IMR-90 (cell line): Measurements from ENCODE around the gene PRMT2. TPM values are rescaled to one million over a fixed set of nuclear protein-coding genes. Genes with fewer than 3 reads are reported as not detected.

Source experiments
- ATAC-seq: fragments of 200-7000 bp; cut with Tn5 transposase; 2 replicates; pipeline ENCODE4 v1.9.1; 2020; ENCODE audit warnings: low read depth, mild to moderate bottlenecking, moderate library complexity
- BruUV-seq: library from RNA; stranded (reverse); fragments of 400-500 nt; replicated peaks from 2 replicates; lab custom pipeline; 2021; lab: Mats Ljungman, UMichigan
- CTCF ChIA-PET: fragments of 300-600 bp; formaldehyde crosslinking; extraction: SDS; loops from one replicate; lab custom pipeline; 2021; ENCODE audit warnings: antibody characterized with exemption; lab: Yijun Ruan, JAX
- POLR2A ChIA-PET: fragments of 300-600 bp; sonication (Branson Sonifier 250); formaldehyde crosslinking; loops from one replicate; lab custom pipeline; 2022; ENCODE audit warnings: antibody characterized with exemption; ENCODE audit not compliant: unreplicated experiment; lab: Charles Lee
- DNase-seq: peaks from one replicate; pipeline ENCODE4 v3.0.0; 2013
- H2AFZ ChIP-seq: replicated peaks from 2 replicates; pipeline ENCODE3; 2013; ENCODE audit warnings: low read length, mild to moderate bottlenecking; ENCODE audit not compliant: poor library complexity
- H2AK5ac ChIP-seq: 2 replicates; pipeline ENCODE4 v1.6.1; 2013; ENCODE audit warnings: low read depth, low read length, inconsistent platforms
- H2AK9ac ChIP-seq: replicated peaks from 2 replicates; pipeline ENCODE3; 2013; ENCODE audit warnings: mild to moderate bottlenecking, low read depth, low read length, moderate library complexity; ENCODE audit not compliant: poor library complexity
- H2BK120ac ChIP-seq: 2 replicates; pipeline ENCODE4 v1.6.1; 2013; ENCODE audit warnings: low read depth, low read length, inconsistent platforms
- H2BK15ac ChIP-seq: 3 replicates; pipeline ENCODE4 v1.6.1; 2013; ENCODE audit warnings: low read depth, low read length, inconsistent platforms
- H2BK20ac ChIP-seq: 2 replicates; pipeline ENCODE4 v1.6.1; 2013; ENCODE audit warnings: low read depth, mild to moderate bottlenecking, inconsistent platforms, low read length, moderate library complexity
- H2BK5ac ChIP-seq: 2 replicates; pipeline ENCODE4 v1.6.1; 2013; ENCODE audit warnings: mild to moderate bottlenecking, low read depth, low read length, inconsistent platforms; ENCODE audit not compliant: poor library complexity, severe bottlenecking
- H3K14ac ChIP-seq: replicated peaks from 2 replicates; pipeline ENCODE4 v1.6.1; 2013; ENCODE audit warnings: low read depth, low read length, inconsistent platforms
- H3K18ac ChIP-seq: 2 replicates; pipeline ENCODE4 v1.6.1; 2013; ENCODE audit warnings: low read depth, low read length, control low read depth
- H3K23ac ChIP-seq: 2 replicates; pipeline ENCODE4 v1.6.1; 2013; ENCODE audit warnings: low read depth, low read length, inconsistent platforms
- H3K27ac ChIP-seq: 2 replicates; pipeline ENCODE4 v1.5.1; 2013; ENCODE audit warnings: mild to moderate bottlenecking, control low read depth, low read length; ENCODE audit not compliant: insufficient read depth
- H3K27me3 ChIP-seq: 2 replicates; pipeline ENCODE4 v1.6.1; 2013; ENCODE audit warnings: low read length; ENCODE audit not compliant: control insufficient read depth, insufficient read depth
- H3K36me3 ChIP-seq: 2 replicates; pipeline ENCODE4 v1.6.1; 2013; ENCODE audit warnings: low read length, mixed read lengths; ENCODE audit not compliant: control insufficient read depth, insufficient read depth
- H3K4ac ChIP-seq: 2 replicates; pipeline ENCODE4 v1.6.1; 2013; ENCODE audit warnings: low read depth, low read length, inconsistent platforms
- H3K4me1 ChIP-seq: 2 replicates; pipeline ENCODE4 v1.6.1; 2013; ENCODE audit warnings: low read length, mixed read lengths; ENCODE audit not compliant: control insufficient read depth, insufficient read depth
- H3K4me2 ChIP-seq: 2 replicates; pipeline ENCODE4 v1.6.1; 2013; ENCODE audit warnings: low read depth, mild to moderate bottlenecking, control low read depth, low read length, moderate library complexity
- H3K4me3 ChIP-seq: 2 replicates; pipeline ENCODE4 v1.5.1; 2013; ENCODE audit warnings: low read depth, mild to moderate bottlenecking, control low read depth, low read length, moderate library complexity; ENCODE audit not compliant: insufficient read depth
- H3K56ac ChIP-seq: 2 replicates; pipeline ENCODE4 v1.6.1; 2013; ENCODE audit warnings: low read length, inconsistent platforms; ENCODE audit not compliant: insufficient read depth; ENCODE audit errors: extremely low read depth
- H3K79me1 ChIP-seq, 2 experiments: 2 replicates each; pipeline ENCODE4 v1.6.1; 2013; ENCODE audit warnings: low read length in 2 of 2, inconsistent platforms in 1 of 2, low read depth in 1 of 2
- H3K9ac ChIP-seq: 2 replicates; pipeline ENCODE4 v1.6.1; 2013; ENCODE audit warnings: low read depth, low read length, control low read depth
- H3K9me1 ChIP-seq: 2 replicates; pipeline ENCODE4 v1.6.1; 2013; ENCODE audit warnings: low read length, inconsistent platforms; ENCODE audit not compliant: insufficient read depth
- H3K9me3 ChIP-seq: 2 replicates; pipeline ENCODE4 v1.6.1; 2013; ENCODE audit warnings: low read length; ENCODE audit not compliant: control insufficient read depth, insufficient read depth
- H4K20me1 ChIP-seq: 2 replicates; pipeline ENCODE4 v1.6.1; 2013; ENCODE audit warnings: low read length, inconsistent platforms; ENCODE audit not compliant: insufficient read depth
- H4K5ac ChIP-seq: 2 replicates; pipeline ENCODE4 v1.6.1; 2013; ENCODE audit warnings: mild to moderate bottlenecking, low read depth, low read length, control low read depth
- H4K8ac ChIP-seq, 2 experiments: 2 replicates each; pipeline ENCODE4 v1.6.1; 2013; ENCODE audit warnings: low read depth in 2 of 2, low read length in 2 of 2, control low read depth in 1 of 2, inconsistent platforms in 1 of 2
- H4K91ac ChIP-seq: 2 replicates; pipeline ENCODE4 v1.6.1; 2013; ENCODE audit warnings: low read depth, low read length, inconsistent platforms; ENCODE audit not compliant: insufficient read depth
- BHLHE40 ChIP-seq: fragments of 150-350 bp; IDR thresholded peaks from 2 replicates; pipeline ENCODE4 v1.6.1; 2016; ENCODE audit warnings: mild to moderate bottlenecking, low read depth, low read length
- CEBPB ChIP-seq: IDR thresholded peaks from 2 replicates; pipeline ENCODE4 v1.6.1; 2012; ENCODE audit warnings: low read depth, low read length, improper control_type of control experiment
- CHD1 ChIP-seq: IDR thresholded peaks from 2 replicates; pipeline ENCODE4 v1.6.1; 2012; ENCODE audit warnings: low read depth, low read length, improper control_type of control experiment
- FOS ChIP-seq: fragments of 150-350 bp; IDR thresholded peaks from 2 replicates; pipeline ENCODE4 v1.6.1; 2016; ENCODE audit warnings: low read depth, low read length
- MAFK ChIP-seq: IDR thresholded peaks from 2 replicates; pipeline ENCODE4 v1.6.1; 2012; ENCODE audit warnings: low read depth, low read length, improper control_type of control experiment
- MAZ ChIP-seq: IDR thresholded peaks from 2 replicates; pipeline ENCODE4 v1.6.1; 2012; ENCODE audit warnings: low read depth, mild to moderate bottlenecking, low read length, improper control_type of control experiment, moderate library complexity, borderline replicate concordance
- MXI1 ChIP-seq: IDR thresholded peaks from 2 replicates; pipeline ENCODE4 v1.6.1; 2012; ENCODE audit warnings: low read depth, mild to moderate bottlenecking, low read length, moderate library complexity, borderline replicate concordance
- NFE2L2 ChIP-seq: fragments of 150-350 bp; IDR thresholded peaks from 2 replicates; pipeline ENCODE4 v1.6.1; 2016; ENCODE audit warnings: low read depth, mild to moderate bottlenecking, low read length
- POLR2A ChIP-seq: IDR thresholded peaks from 2 replicates; pipeline ENCODE4 v1.6.1; 2012; ENCODE audit warnings: mild to moderate bottlenecking, low read depth, low read length
- RAD21 ChIP-seq: IDR thresholded peaks from 2 replicates; pipeline ENCODE4 v1.6.1; 2012; ENCODE audit warnings: low read length, improper control_type of control experiment
- RCOR1 ChIP-seq: IDR thresholded peaks from 2 replicates; pipeline ENCODE4 v1.6.1; 2012; ENCODE audit warnings: mild to moderate bottlenecking, low read length, improper control_type of control experiment; ENCODE audit not compliant: insufficient replicate concordance
- RFX5 ChIP-seq: IDR thresholded peaks from 2 replicates; pipeline ENCODE4 v1.8.0; 2012; ENCODE audit warnings: low read depth, mild to moderate bottlenecking, low read length, moderate library complexity
- SMC3 ChIP-seq: fragments of 150-350 bp; IDR thresholded peaks from 2 replicates; pipeline ENCODE4 v1.6.1; 2016; ENCODE audit warnings: low read depth, mild to moderate bottlenecking, antibody characterized with exemption, low read length, moderate library complexity
- WGBS, 2 experiments: methylation state at CpG; one replicate each; pipeline versions ENCODE4 v1.1.5 to v1.1.7; 2013; ENCODE audit warnings: missing lambda C conversion rate in 2 of 2; ENCODE audit not compliant: insufficient read length in 1 of 2; ENCODE audit errors: extremely low coverage in 2 of 2; 5-methylcytosine and 5-hydroxymethylcytosine counted together
- dilution Hi-C: fragments of 300-500 bp; cut with HindIII; formaldehyde crosslinking; loops from one replicate; pipeline ENCODE4 v1.14.3; 2018; ENCODE audit warnings: low sequenced_read_pairs; ENCODE audit not compliant: unreplicated experiment
- in situ Hi-C: fragments of 300-500 bp; cut with MboI; formaldehyde crosslinking; loops from 3 replicates; pipeline ENCODE4 v1.14.3; 2019; ENCODE audit warnings: low sequenced_read_pairs, inconsistent platforms, mixed read lengths
- intact Hi-C: fragments of 100-400 bp; cut with micrococcal nuclease; formaldehyde crosslinking; loops from 2 replicates; pipeline ENCODE4 v1.10.0; 2022
- polyA plus RNA-seq, 3 experiments: library from polyadenylated mRNA; depleted of rRNA; stranded (reverse); fragments of >200 nt; gene quantifications; 2 replicates each; pipeline ENCODE4 v1.2.3, GENCODE V29; 2012; ENCODE audit warnings: low replicate concordance in 1 of 3
- total RNA-seq: library from RNA; depleted of rRNA; stranded (reverse); fragments of >200 nt; gene quantifications from 2 replicates; pipeline ENCODE4 v1.2.3, GENCODE V29; 2012
- TF ChIP-seq, protein P1 (sequence below): fragments of 150-350 bp; IDR thresholded peaks from 2 replicates; pipeline ENCODE4 v1.6.1; 2017; ENCODE audit warnings: mild to moderate bottlenecking, antibody characterized with exemption, low read length, low read depth
- TF ChIP-seq, protein P2 (sequence below): conservative IDR thresholded peaks from 2 replicates; pipeline ENCODE4 v1.5.1; 2012; ENCODE audit warnings: mild to moderate bottlenecking, low read depth, low read length, improper control_type of control experiment
- TF ChIP-seq, protein P3 (sequence below): fragments of 150-350 bp; IDR thresholded peaks from 2 replicates; pipeline ENCODE4 v1.6.1; 2016; ENCODE audit warnings: low read depth, mild to moderate bottlenecking, low read length, moderate library complexity, borderline replicate concordance

Gene PRMT2
- total and polyA plus RNA-seq, 2 of the 4 experiments (the other 2 are of a cell fraction): 126 to 159 TPM

DNA sequence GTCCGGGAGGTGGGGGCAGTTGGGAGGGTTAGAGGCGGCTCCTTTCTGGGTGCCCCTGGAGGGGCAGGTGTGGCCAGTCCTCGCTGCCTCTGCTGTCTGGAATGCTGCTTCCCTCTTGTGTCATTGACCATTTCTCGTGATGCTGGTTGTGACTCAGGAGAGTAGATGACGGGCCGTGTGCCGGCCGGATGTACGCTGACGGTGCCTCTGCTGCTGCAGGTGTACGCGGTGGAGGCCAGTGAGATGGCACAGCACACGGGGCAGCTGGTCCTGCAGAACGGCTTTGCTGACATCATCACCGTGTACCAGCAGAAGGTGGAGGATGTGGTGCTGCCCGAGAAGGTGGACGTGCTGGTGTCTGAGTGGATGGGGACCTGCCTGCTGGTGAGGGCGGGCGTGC lies 13.9 kb downstream of the PRMT2 start:
- Histone ChIP-seq H3K27me3 (no peaks in the 10 kb centered on the region), H4K5ac (no peak overlapping the region), H4K8ac (no peak overlapping the region), H3K23ac (no peak overlapping the region), H2AFZ (no peak overlapping the region), H3K56ac (no peak overlapping the region), H3K18ac (no peak overlapping the region), H3K9ac (no peak overlapping the region), H2BK15ac (no peak overlapping the region), H3K9me1 (peaks cover 5% of the 10 kb centered on the region), H3K79me1 (peaks cover 43 to 80% of the 10 kb centered on the region in 2 experiments), H2AK9ac (no peak overlapping the region), H3K36me3 (peaks cover 79% of the 10 kb centered on the region), H4K91ac (no peak overlapping the region), H2AK5ac (no peak overlapping the region), H2BK20ac (no peak overlapping the region), H3K9me3 (peaks cover 2% of the 10 kb centered on the region; the same call in 1 of the 2 replicates), H3K4me3 (no peak overlapping the region), H2BK5ac (no peak overlapping the region), H3K4me2 (no peak overlapping the region), H3K4me1 (no peaks in the 10 kb centered on the region), H4K20me1 (peaks cover 37% of the 10 kb centered on the region), H3K27ac (no peak overlapping the region), H3K4ac (no peak overlapping the region), H3K14ac (no peak overlapping the region), H2BK120ac (no peak overlapping the region)
- ATAC-seq (no peak), DNase-seq (no peak)
- 96% methylated on average over 14 of the region's 19 CpGs; no CpG with 5 or more reads in 1 of the 2 experiments for WGBS, 2 experiments
- BruUV-seq: no TSS peak
- intact Hi-C loops (no loop called here), in situ Hi-C loops (no loop called here), dilution Hi-C loops (no loop called here)
- TF ChIP-seq, protein P1, sequence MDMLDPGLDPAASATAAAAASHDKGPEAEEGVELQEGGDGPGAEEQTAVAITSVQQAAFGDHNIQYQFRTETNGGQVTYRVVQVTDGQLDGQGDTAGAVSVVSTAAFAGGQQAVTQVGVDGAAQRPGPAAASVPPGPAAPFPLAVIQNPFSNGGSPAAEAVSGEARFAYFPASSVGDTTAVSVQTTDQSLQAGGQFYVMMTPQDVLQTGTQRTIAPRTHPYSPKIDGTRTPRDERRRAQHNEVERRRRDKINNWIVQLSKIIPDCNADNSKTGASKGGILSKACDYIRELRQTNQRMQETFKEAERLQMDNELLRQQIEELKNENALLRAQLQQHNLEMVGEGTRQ: no peak
- TF ChIP-seq NFE2L2 (no peak), BHLHE40 (no peak), MXI1 (no peak), CHD1 (no peak), MAFK (no peak), RAD21 (no peak), SMC3 (no peak), RCOR1 (no peak), MAZ (no peak), CEBPB (no peak), POLR2A (no peak), FOS (no peak), RFX5 (no peak)
- TF ChIP-seq, protein P2, sequence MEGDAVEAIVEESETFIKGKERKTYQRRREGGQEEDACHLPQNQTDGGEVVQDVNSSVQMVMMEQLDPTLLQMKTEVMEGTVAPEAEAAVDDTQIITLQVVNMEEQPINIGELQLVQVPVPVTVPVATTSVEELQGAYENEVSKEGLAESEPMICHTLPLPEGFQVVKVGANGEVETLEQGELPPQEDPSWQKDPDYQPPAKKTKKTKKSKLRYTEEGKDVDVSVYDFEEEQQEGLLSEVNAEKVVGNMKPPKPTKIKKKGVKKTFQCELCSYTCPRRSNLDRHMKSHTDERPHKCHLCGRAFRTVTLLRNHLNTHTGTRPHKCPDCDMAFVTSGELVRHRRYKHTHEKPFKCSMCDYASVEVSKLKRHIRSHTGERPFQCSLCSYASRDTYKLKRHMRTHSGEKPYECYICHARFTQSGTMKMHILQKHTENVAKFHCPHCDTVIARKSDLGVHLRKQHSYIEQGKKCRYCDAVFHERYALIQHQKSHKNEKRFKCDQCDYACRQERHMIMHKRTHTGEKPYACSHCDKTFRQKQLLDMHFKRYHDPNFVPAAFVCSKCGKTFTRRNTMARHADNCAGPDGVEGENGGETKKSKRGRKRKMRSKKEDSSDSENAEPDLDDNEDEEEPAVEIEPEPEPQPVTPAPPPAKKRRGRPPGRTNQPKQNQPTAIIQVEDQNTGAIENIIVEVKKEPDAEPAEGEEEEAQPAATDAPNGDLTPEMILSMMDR: no peak
- TF ChIP-seq, protein P3, sequence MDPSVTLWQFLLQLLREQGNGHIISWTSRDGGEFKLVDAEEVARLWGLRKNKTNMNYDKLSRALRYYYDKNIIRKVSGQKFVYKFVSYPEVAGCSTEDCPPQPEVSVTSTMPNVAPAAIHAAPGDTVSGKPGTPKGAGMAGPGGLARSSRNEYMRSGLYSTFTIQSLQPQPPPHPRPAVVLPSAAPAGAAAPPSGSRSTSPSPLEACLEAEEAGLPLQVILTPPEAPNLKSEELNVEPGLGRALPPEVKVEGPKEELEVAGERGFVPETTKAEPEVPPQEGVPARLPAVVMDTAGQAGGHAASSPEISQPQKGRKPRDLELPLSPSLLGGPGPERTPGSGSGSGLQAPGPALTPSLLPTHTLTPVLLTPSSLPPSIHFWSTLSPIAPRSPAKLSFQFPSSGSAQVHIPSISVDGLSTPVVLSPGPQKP: no peak
- CTCF ChIA-PET: no interaction called here
- POLR2A ChIA-PET: no interaction called here
